ENCODE data around the gene EIF1B. TPM values are rescaled to one million over a fixed set of nuclear protein-coding genes. Genes with fewer than 3 reads are reported as not detected.

Gene EIF1B
- total RNA-seq: 10 to 100 TPM; 18.5 to 68.7 (median 30.7) TPM

DNA sequence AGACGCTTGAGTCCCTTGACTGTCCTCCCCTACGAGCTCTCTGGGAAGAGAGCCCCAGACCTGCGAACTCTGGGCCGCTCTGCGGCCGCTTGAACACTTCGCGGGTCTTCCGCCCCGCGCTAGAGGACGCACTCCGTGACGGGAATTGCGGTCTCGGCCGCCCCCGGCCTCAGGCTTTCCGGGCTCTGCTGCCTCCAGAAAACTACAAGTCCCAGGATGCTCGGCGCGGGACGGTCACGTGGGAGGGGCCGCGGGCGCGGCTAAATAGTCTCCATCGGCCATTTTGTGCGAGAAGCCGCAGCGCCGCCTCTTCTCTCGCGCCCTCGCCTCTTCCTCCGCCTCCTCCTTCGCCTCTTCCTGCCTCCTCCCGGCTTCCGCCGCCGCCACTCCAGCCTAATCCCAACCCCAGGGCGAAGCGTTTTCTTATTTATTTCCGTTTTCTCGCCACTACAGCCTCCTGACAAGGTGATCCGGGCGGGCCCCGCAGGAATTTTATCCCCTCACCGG is at the start of gene EIF1B:
Gene EIF1B, plus strand, starts transcription at position 290 of the 507 bp plus-strand sequence. CDS start 235 bp downstream, outside the sequence.
- DNase-seq: peak; percentile 98 to 99
- intact Hi-C loops (cut with DNase I; ENCODE audit: low total_unique reads): no loop called here
- Histone ChIP-seq H3K27ac (peak within 1 kb of the TSS; percentile 91 to 93), H3K4me1 (no peaks in the 10 kb centered on the region), H3K36me3 (no peaks in the 10 kb centered on the region), H3K4me3 (peak within 1 kb of the TSS; percentile 69 to 71), H3K9me3 (no peaks in the 10 kb centered on the region), H3K27me3 (no peaks in the 10 kb centered on the region)
- TF ChIP-seq POLR2A (IDR thresholded peaks at IDR 0.05): peak; percentile 98 to 99
- peak; percentile 91 to 94 (median 92) for TF ChIP-seq CTCF (IDR thresholded peaks at IDR 0.05)

GRCh38 chr3:40262331-40262730 is 47.2 kb upstream of the EIF1B start:
- H3K36me3 ChIP-seq: no peaks in the 10 kb centered on the region
- TF ChIP-seq CTCF (IDR thresholded peaks at IDR 0.05) (no peak), POLR2A (IDR thresholded peaks at IDR 0.05) (no peak)
- H3K9me3 ChIP-seq: no peaks in the 10 kb centered on the region
- H3K4me3 ChIP-seq: no peak overlapping the region
- H3K27me3 ChIP-seq: no peaks in the 10 kb centered on the region
- intact Hi-C loops (cut with DNase I; ENCODE audit: low total_unique reads): no loop called here
- H3K27ac ChIP-seq: no peak overlapping the region
- DNase-seq: no peak
- no peaks in the 10 kb centered on the region for H3K4me1 ChIP-seq

DNA sequence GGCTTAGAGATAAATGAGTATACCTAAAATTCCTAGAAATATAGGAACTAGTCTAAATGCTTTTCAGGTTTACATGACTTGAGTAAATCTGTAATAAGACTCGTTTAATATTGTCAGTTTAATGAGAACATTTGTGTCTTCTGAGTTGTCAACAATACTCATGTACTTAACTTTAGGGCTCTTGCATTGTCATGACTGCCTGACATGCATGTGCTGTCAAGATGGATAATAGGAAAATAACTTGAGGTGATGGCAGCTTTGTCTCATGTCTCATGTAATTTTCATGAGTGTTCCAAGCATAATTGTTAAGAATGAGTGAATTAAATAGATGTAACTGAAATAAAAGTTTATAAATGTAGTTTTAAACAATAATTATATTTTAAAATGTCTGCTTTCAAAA is 45.1 kb upstream of the EIF1B start:
- DNase-seq: no peak
- H3K4me1 ChIP-seq: no peaks in the 10 kb centered on the region
- H3K36me3 ChIP-seq: no peaks in the 10 kb centered on the region
- intact Hi-C loops (cut with DNase I; ENCODE audit: low total_unique reads): no loop called here
- TF ChIP-seq CTCF (IDR thresholded peaks at IDR 0.05) (no peak), POLR2A (IDR thresholded peaks at IDR 0.05) (no peak)
- no peaks in the 10 kb centered on the region for H3K27me3 ChIP-seq
- H3K9me3 ChIP-seq: no peaks in the 10 kb centered on the region
- no peak overlapping the region for H3K27ac ChIP-seq
- H3K4me3 ChIP-seq: no peak overlapping the region

DNA sequence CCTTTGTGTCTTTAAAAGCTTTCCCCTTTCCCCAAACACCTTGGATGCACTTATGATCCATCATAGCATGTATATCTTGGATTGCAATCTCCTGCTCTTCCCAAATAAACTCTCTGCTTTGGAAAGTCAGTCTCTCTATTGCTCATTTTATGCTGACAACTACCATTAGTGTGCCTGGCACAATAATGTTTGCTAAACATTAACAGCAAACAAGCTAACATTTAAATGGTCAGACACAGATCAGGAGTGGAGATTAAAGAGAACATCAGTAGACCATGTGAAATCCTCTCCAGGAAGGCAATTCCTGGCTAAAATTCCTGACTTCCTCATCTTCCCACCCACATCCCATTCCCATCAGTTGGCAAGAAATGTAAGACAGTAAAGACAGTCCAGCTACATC is 44.3 kb upstream of the EIF1B start:
- Histone ChIP-seq H3K36me3 (no peaks in the 10 kb centered on the region), H3K4me1 (no peaks in the 10 kb centered on the region), H3K9me3 (no peaks in the 10 kb centered on the region), H3K27me3 (no peaks in the 10 kb centered on the region), H3K27ac (no peak overlapping the region), H3K4me3 (no peak overlapping the region)
- no peak for DNase-seq
- TF ChIP-seq POLR2A (IDR thresholded peaks at IDR 0.05): no peak
- TF ChIP-seq CTCF (IDR thresholded peaks at IDR 0.05): no peak
- intact Hi-C loops (cut with DNase I; ENCODE audit: low total_unique reads): no loop called here

GRCh38 chr3:40267937-40268724 is 41.4 kb upstream of the EIF1B start:
- intact Hi-C loops (cut with DNase I; ENCODE audit: low total_unique reads): no loop called here
- TF ChIP-seq POLR2A (IDR thresholded peaks at IDR 0.05) (no peak), CTCF (IDR thresholded peaks at IDR 0.05) (no peak)
- H3K9me3 ChIP-seq: no peaks in the 10 kb centered on the region
- no peak overlapping the region for H3K27ac ChIP-seq
- no peaks in the 10 kb centered on the region for H3K27me3 ChIP-seq
- no peaks in the 10 kb centered on the region for H3K4me1 ChIP-seq
- H3K4me3 ChIP-seq: no peak overlapping the region
- no peaks in the 10 kb centered on the region for H3K36me3 ChIP-seq
- no peak for DNase-seq
